Sigmoid colon (tissue), 7 donors: Measurements from ENCODE around the gene BZW1. TPM values are rescaled to one million over a fixed set of nuclear protein-coding genes. Genes with fewer than 3 reads are reported as not detected.

Experiments used
- DNase-seq: peaks from one replicate; pipeline ENCODE4 v3.0.0-alpha.2; 2019
- H3K27ac ChIP-seq, 4 donors: fragments of 200-600 bp; sonication (generic); one replicate each; pipeline ENCODE4 v1.5.1; 2016 to 2019; ENCODE audit warnings: mild to moderate bottlenecking in 1 of 4
- H3K27me3 ChIP-seq, 3 donors: fragments of 200-600 bp; sonication (generic); one replicate each; pipeline ENCODE4 v1.5.1; 2019; ENCODE audit warnings: mild to moderate bottlenecking in 1 of 3
- H3K36me3 ChIP-seq, 4 donors: fragments of 200-600 bp; sonication (generic); one replicate each; pipeline ENCODE4 v1.5.1; 2016 to 2019
- H3K4me1 ChIP-seq, 4 donors: fragments of 200-600 bp; sonication (generic); one replicate each; pipeline ENCODE4 v1.5.1; 2017 to 2019
- H3K4me3 ChIP-seq, 4 donors: fragments of 200-600 bp; sonication (generic); one replicate each; pipeline ENCODE4 v1.5.1; 2017 to 2019; ENCODE audit warnings: mild to moderate bottlenecking in 2 of 4, moderate library complexity in 1 of 4
- H3K9me3 ChIP-seq, 4 donors: fragments of 200-600 bp in 3 of 4; sonication (generic) in 3 of 4; one replicate each; pipeline versions ENCODE4 v1.5.1 to v1.6.1; 2013 to 2019
- EP300 ChIP-seq, 4 donors: sonication (generic); formaldehyde crosslinking; IDR thresholded peaks; one replicate each; pipeline ENCODE4 v1.6.1; 2017; ENCODE audit warnings: antibody characterized with exemption in 4 of 4
- POLR2A ChIP-seq, 2 donors: fragments of 450-650 bp; IDR thresholded peaks; one replicate each; pipeline ENCODE4 v1.6.1; 2016; ENCODE audit warnings: antibody characterized with exemption in 2 of 2, mild to moderate bottlenecking in 2 of 2, moderate library complexity in 2 of 2
- POLR2AphosphoS5 ChIP-seq, 4 donors: sonication (generic); formaldehyde crosslinking; IDR thresholded peaks; one replicate each; pipeline ENCODE4 v1.6.1; 2017; ENCODE audit warnings: antibody characterized with exemption in 4 of 4
- WGBS, 2 donors: extraction: QIAGEN DNeasy Blood & Tissue Kit; methylation state at CpG; one replicate each; pipeline ENCODE4 v1.1.7; 2013; 5-methylcytosine and 5-hydroxymethylcytosine counted together
- intact Hi-C: fragments of 100-400 bp; cut with DNase I; formaldehyde crosslinking; loops from one replicate; pipeline ENCODE4 v1.15.1; 2023
- polyA plus RNA-seq, 3 donors: library from polyadenylated mRNA; stranded (reverse); fragments of 200-250 nt; gene quantifications; one replicate each; pipeline ENCODE4 v1.2.3, GENCODE V29; 2013
- total RNA-seq, 4 donors: library from RNA; depleted of rRNA; stranded (reverse); fragments of >200 nt; gene quantifications; one replicate each; pipeline ENCODE4 v1.1.0, GENCODE V29; 2016
- TF ChIP-seq, protein P1 (sequence below), 4 experiments: fragments of 450-650 bp in 3 of 4; fragments of 200-600 bp in 1 of 4; IDR thresholded peaks; one replicate each; pipeline ENCODE4 v1.5.1; 2016 to 2019; ENCODE audit warnings: antibody characterized with exemption in 4 of 4, mild to moderate bottlenecking in 3 of 4, moderate library complexity in 2 of 4
- donor health status: healthy with polysubstance abuse.
- donor health status: Bipolar disorder and iron deficiency.
- donor health status: healthy.

Gene BZW1
- total and polyA plus RNA-seq, 7 donors: 77.9 to 158 (median 111) TPM

DNA sequence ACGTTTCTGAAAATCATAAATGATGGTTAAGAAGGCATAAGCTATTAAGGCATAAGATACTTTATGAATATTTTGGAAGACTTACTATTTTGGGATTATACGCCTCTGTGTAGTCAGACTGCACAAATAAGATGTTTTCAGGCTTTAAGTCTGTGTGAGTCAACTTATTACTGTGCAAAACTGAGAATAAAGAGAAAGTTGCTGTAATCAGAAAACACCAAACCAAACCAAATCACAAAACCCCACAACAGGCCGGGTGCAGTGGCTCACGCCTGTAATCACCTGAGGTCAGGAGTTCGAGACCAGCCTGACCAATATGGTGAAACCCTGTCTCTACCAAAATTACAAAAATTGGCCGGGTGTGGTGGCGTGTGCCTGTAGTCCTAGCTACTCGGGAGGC lies 45.1 kb downstream of the BZW1 start:
- intact Hi-C loops: no loop called here
- no peak overlapping the region for H3K27ac ChIP-seq

DNA sequence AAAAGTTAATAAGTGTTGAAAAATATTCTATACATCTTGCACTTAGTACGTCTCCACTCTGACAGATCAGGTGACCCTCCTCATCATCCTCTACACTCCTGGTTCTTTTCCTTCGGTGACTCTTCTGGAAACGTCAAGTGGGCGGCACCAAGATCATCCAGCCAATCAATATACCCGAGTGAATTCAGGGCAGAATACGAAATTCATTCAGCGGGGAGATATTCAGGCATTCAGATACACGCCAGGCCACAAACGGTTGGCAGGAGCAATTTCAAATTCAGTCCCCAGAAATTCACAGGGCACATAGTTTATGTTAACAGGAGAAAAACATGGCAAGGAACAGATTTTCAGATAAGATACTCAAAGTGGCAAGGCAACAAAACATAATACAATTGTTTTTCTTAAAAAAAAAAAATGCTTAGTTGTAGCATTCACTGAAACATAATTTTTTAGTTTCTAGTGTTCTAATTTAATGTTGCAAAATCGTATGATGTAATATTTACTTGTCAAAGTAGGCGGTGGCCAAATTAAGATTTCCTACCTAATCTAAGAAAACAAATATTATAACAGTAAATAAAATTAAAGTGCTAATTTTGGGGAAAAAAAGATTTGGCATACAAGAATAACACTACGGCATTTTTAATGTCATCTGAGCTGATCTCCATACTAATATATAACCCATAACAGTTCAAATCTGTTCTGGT lies 48.5 kb downstream of the BZW1 start:
- Histone ChIP-seq H3K27ac (peak overlapping the region; percentile 100), H3K4me1 (peaks cover 0 to 60% (median 50%) of the 10 kb centered on the region in 4 donors), H3K36me3 (peaks cover 34 to 54% (median 42%) of the 10 kb centered on the region in 4 donors), H3K4me3 (peak overlapping the region; percentile 9 to 98 (median 92)), H3K9me3 (no peaks in the 10 kb centered on the region), H3K27me3 (no peaks in the 10 kb centered on the region)
- TF ChIP-seq POLR2A (IDR thresholded peaks at IDR 0.05) (no peak), EP300 (IDR thresholded peaks at IDR 0.05) (no peak), POLR2AphosphoS5 (IDR thresholded peaks at IDR 0.05) (peak in 2 of 4 donors; percentile 47 to 56)
- TF ChIP-seq, protein P1, sequence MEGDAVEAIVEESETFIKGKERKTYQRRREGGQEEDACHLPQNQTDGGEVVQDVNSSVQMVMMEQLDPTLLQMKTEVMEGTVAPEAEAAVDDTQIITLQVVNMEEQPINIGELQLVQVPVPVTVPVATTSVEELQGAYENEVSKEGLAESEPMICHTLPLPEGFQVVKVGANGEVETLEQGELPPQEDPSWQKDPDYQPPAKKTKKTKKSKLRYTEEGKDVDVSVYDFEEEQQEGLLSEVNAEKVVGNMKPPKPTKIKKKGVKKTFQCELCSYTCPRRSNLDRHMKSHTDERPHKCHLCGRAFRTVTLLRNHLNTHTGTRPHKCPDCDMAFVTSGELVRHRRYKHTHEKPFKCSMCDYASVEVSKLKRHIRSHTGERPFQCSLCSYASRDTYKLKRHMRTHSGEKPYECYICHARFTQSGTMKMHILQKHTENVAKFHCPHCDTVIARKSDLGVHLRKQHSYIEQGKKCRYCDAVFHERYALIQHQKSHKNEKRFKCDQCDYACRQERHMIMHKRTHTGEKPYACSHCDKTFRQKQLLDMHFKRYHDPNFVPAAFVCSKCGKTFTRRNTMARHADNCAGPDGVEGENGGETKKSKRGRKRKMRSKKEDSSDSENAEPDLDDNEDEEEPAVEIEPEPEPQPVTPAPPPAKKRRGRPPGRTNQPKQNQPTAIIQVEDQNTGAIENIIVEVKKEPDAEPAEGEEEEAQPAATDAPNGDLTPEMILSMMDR (IDR thresholded peaks at IDR 0.05): no peak
- intact Hi-C loops: loop anchor here (5.0 to 10.0 kb wide), 3 partner anchors 102 to 785 kb away; partner anchors contain the start of genes ORC2 and TMEM237
- DNase-seq: no peak
- 48 to 53% methylated on average over 12 of the region's 12 CpGs for WGBS, 2 donors

More for the DNA sequence above, 45.1 kb downstream of the BZW1 start:
- DNase-seq: no peak
- Histone ChIP-seq H3K4me1 (peaks cover 0 to 53% (median 43%) of the 10 kb centered on the region in 4 donors), H3K27me3 (no peaks in the 10 kb centered on the region), H3K4me3 (no peak overlapping the region), H3K36me3 (peaks cover 66 to 89% (median 76%) of the 10 kb centered on the region in 4 donors), H3K9me3 (no peaks in the 10 kb centered on the region)
- TF ChIP-seq EP300 (IDR thresholded peaks at IDR 0.05) (no peak), POLR2AphosphoS5 (IDR thresholded peaks at IDR 0.05) (no peak), POLR2A (IDR thresholded peaks at IDR 0.05) (no peak)
- TF ChIP-seq, protein P1 (IDR thresholded peaks at IDR 0.05): no peak
- whole genome bisulfite sequencing, 2 donors: 81 to 85% methylated on average over 8 of the region's 8 CpGs

DNA sequence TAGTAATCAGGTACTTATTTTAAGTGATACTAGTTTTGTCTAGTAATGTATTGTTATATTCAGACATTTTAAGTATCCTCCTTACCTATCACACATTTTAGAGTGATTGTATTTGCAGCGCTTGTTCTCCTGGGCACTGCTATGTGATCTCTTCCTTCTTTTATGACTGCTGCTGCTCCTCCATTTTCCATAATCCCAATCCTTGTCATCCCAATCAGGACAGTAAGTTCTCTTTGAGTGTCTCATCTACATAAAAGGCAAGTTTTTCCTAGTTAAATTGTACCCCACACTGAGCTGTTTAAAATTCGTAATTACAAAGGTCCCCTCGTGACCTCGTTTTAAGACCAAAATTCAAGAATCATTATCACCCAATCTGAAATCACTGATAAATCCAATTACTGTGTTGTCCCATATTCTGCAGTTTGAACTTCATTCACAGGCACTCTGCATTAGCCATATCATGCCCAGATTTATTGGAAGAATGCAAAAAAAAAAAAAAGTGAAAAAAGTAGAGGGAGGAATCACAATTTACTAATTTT lies 50.0 kb downstream of the BZW1 start:
- peaks cover 0 to 54% (median 51%) of the 10 kb centered on the region in 4 donors for H3K4me1 ChIP-seq
- DNase-seq: no peak

DNA sequence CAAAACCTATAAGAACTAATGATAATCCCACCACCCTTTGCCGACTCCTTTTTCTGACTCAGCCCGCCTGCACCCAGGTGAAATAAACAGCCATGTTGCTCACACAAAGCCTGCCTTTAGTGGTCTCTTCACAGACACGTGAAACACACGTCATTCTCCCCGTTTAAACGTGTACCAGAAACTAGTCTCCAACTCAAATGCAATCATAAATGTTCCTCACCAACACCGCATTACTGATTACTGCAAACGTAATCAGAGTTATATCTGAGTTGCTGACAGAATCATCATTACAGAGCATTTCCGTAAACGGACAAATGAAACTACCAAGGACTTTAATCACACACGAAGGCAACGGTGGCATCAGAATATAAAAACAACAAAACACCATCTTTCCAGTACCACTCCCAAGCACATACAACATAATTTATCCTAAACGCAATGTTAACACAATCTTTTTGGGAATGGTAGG lies 50.9 kb downstream of the BZW1 start:
- Histone ChIP-seq H3K27me3 (no peaks in the 10 kb centered on the region), H3K27ac (peak overlapping the region; percentile 100), H3K4me1 (peaks cover 0 to 54% (median 44%) of the 10 kb centered on the region in 4 donors), H3K9me3 (no peaks in the 10 kb centered on the region), H3K4me3 (peak overlapping the region; percentile 90 to 100 (median 96)), H3K36me3 (peaks cover 11 to 31% (median 19%) of the 10 kb centered on the region in 4 donors)
- WGBS, 2 donors: 0% methylated on average over 13 of the region's 13 CpGs
- intact Hi-C loops: loop anchor here (5.0 to 10.0 kb wide), 3 partner anchors 100 to 782 kb away; partner anchors contain the start of genes ORC2 and TMEM237
- TF ChIP-seq POLR2AphosphoS5 (IDR thresholded peaks at IDR 0.05) (peak; percentile 69 to 97 (median 84)), EP300 (IDR thresholded peaks at IDR 0.05) (peak in 1 of 4 donors; percentile 25), POLR2A (IDR thresholded peaks at IDR 0.05) (peak; percentile 41 to 49)
- TF ChIP-seq, protein P1 (IDR thresholded peaks at IDR 0.05): no peak
- no peak for DNase-seq

More for the DNA sequence above, 50.0 kb downstream of the BZW1 start:
- Histone ChIP-seq H3K4me3 (peak overlapping the region; percentile 90 to 100 (median 96)), H3K9me3 (no peaks in the 10 kb centered on the region), H3K36me3 (peaks cover 20 to 40% (median 28%) of the 10 kb centered on the region in 4 donors), H3K27me3 (no peaks in the 10 kb centered on the region), H3K27ac (peak overlapping the region; percentile 100)
- WGBS, 2 donors: 8 to 9% methylated on average over 4 of the region's 4 CpGs
- TF ChIP-seq, protein P1 (IDR thresholded peaks at IDR 0.05): no peak
- no peak for TF ChIP-seq POLR2AphosphoS5 (IDR thresholded peaks at IDR 0.05)
- TF ChIP-seq EP300 (IDR thresholded peaks at IDR 0.05): no peak
- TF ChIP-seq POLR2A (IDR thresholded peaks at IDR 0.05): no peak
- intact Hi-C loops: loop anchor here (1.0 to 10.0 kb wide), 4 partner anchors 49 to 783 kb away; partner anchors contain the start of genes ORC2 and TMEM237
